ENCODE measurements around the gene MRPL12.

MRPL12 gene

DNA sequence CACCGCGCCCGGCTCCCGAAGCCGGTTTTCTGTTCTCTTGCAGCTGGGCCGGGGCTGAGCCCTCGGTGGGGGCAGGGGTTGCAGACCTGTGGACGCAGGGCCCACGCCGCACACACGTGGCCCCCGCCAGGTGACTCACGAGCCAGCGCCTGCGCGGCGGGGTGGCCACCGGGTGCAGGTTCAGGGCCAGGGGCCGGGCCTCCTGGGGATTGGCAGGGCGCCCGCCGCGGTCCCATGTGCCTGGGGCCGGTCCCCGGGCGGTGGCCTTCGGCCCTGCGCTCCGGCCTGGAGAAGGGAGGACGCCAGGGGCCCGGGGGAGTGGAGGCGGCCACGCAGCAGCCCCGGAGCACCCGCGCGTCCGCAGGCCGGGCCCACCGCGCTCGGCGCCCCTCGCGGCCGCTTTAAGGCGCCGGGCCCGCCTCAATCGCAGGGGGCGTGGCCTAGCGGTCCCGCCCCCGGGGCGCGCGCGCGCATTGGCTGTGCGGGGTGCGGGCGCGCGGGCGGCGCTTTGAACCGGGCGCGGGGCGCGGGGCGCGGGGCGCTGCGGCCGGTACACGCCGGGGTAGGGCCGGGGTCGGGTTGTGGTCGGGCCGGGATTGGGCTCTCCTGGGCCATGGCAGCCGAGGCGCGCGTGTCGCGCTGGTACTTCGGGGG, 8.8 kb downstream of the MRPL12 start, which contains the start of gene SLC25A10:
Gene SLC25A10, plus strand, starts transcription at position 471 of the 654 bp plus-strand sequence. Its CDS starts 143 bp downstream, at position 614.
- Histone ChIP-seq H4K91ac (ENCODE audit: low read length) (no peak within 1 kb of the TSS), H2BK5ac (ENCODE audit: low read depth, low read length, poor library complexity, severe bottlenecking) (no peak within 1 kb of the TSS), H3K9ac (ENCODE audit: low read length) (peak within 1 kb of the TSS; percentile 76), H3K4me1 (ENCODE audit: control insufficient read depth, insufficient read depth, low read depth, low read length) (peaks cover 33% of the 10 kb centered on the region), H2BK15ac (ENCODE audit: low read depth, poor library complexity, severe bottlenecking) (peak within 1 kb of the TSS; percentile 20), H3K9me3 (ENCODE audit: control insufficient read depth, low read length) (no peaks in the 10 kb centered on the region), H3K4ac (ENCODE audit: low read depth in 1 of 2, low read length in 2 of 2) (peak within 1 kb of the TSS in 1 of 2 experiments; percentile 55), H3K18ac (ENCODE audit: low read depth in 1 of 2, low read length in 2 of 2) (peak within 1 kb of the TSS in 1 of 2 experiments; percentile 72), H2AK5ac (ENCODE audit: low read length, severe bottlenecking) (peak within 1 kb of the TSS; percentile 2), H3K36me3 (ENCODE audit: control insufficient read depth in 1 of 2, insufficient read depth in 2 of 2, low read depth in 1 of 2, low read length in 2 of 2) (peaks cover 15 to 45% of the 10 kb centered on the region in 2 experiments), H3K27me3 (ENCODE audit: control insufficient read depth in 1 of 2, insufficient read depth in 1 of 2, low read length in 2 of 2) (no peaks in the 10 kb centered on the region), H3K23ac (ENCODE audit: low read length in 2 of 2) (peak within 1 kb of the TSS in 1 of 2 experiments; percentile 54), H2BK120ac (ENCODE audit: low read depth, low read length) (peak within 1 kb of the TSS; percentile 57), H2BK12ac (ENCODE audit: low read length in 2 of 2) (peak within 1 kb of the TSS in 1 of 2 experiments; percentile 61), H2AFZ (ENCODE audit: low read depth, low read length) (peak within 1 kb of the TSS; percentile 97), H3K27ac (ENCODE audit: low read length, poor library complexity, severe bottlenecking) (peak within 1 kb of the TSS; percentile 39), H3K4me3 (ENCODE audit: insufficient read depth in 1 of 2, low read depth in 1 of 2, low read length in 2 of 2) (peak within 1 kb of the TSS; percentile 77 to 80), H3K14ac (ENCODE audit: low read length in 2 of 2) (peak within 1 kb of the TSS in 1 of 2 experiments; percentile 64), H4K8ac (ENCODE audit: low read length) (peak within 1 kb of the TSS; percentile 29), H3K79me1 (replicated peaks; ENCODE audit: low read length, poor library complexity, severe bottlenecking) (peaks cover 24% of the 10 kb centered on the region), H3K4me2 (ENCODE audit: low read length, poor library complexity, severe bottlenecking) (peak within 1 kb of the TSS; percentile 88)
- peak; percentile 71 for DNase-seq
- WGBS, result 1% methylated on average over 41 of the region's 89 CpGs

DNA sequence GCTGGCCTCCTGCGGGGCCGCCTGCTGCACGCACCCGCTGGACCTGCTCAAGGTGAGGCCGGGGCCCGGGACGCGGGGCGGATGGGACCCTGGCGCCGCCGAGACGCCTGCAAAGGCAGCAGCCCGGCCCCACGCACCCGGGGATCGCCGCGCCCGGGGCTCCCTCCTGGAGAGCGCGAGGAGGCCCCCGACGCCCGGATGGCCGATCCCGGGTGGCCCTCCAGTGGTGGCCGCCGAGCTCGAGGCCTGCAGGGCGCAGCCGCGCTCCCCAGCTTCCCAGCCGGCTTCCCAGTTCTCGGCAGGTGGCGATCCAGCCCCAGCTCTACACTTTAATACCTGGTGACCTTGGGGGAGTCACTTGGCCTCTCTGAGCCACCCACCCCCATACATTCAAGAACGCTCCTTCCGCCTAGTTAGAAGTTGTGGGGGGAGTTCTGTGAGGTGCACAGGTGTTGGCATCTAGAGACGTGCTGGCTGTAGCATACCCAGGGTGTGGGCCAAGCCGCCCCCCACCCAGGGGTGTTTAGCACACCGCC, 9.4 kb downstream of the MRPL12 start:
- Histone ChIP-seq H3K18ac (ENCODE audit: low read depth in 1 of 2, low read length in 2 of 2) (peak overlapping the region in 1 of 2 experiments; percentile 72), H3K4me3 (ENCODE audit: insufficient read depth in 1 of 2, low read depth in 1 of 2, low read length in 2 of 2) (peak overlapping the region; percentile 77 to 80), H3K36me3 (ENCODE audit: control insufficient read depth in 1 of 2, insufficient read depth in 2 of 2, low read depth in 1 of 2, low read length in 2 of 2) (peaks cover 10 to 45% of the 10 kb centered on the region in 2 experiments)

DNA sequence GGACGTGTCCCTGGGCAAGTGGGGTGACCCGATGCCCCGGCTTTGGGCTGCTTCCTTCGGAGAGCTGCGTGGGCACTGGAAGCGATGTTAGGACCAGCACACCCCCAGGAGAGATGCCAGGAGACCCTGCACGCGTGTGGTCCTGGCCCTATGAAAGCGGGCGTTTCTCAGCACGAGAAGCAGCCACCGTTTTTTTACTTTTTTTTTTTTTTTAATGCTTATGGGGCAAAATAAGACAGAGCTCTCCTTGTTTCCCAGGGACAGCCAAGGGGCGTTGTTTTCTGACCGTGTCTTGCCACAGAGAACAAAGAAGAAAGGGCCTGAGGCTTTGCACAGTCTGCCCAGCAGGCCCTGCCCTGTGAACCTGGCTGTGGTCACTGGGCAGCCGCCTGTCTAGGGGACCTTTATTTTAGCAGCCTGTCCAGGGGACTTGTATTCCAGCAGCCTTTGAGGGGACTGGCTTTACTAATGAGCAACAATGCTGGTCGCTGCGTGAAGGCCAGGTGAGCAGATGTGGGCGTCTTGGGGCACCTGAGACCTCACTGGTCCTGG, 9.9 kb downstream of the MRPL12 start:
- peak overlapping the region; percentile 76 for H3K9ac ChIP-seq (ENCODE audit: low read length)
- H3K4me3 ChIP-seq (ENCODE audit: insufficient read depth in 1 of 2, low read depth in 1 of 2, low read length in 2 of 2), result peak overlapping the region in 1 of 2 experiments; percentile 80
- no peak overlapping the region for H2BK12ac ChIP-seq (ENCODE audit: low read length in 2 of 2)
- no peak overlapping the region for H2BK15ac ChIP-seq (ENCODE audit: low read depth, poor library complexity, severe bottlenecking)
- H4K8ac ChIP-seq (ENCODE audit: low read length), result no peak overlapping the region
- no peaks in the 10 kb centered on the region for H3K9me3 ChIP-seq (ENCODE audit: control insufficient read depth, low read length)
- H3K14ac ChIP-seq (ENCODE audit: low read length in 2 of 2), result no peak overlapping the region
- 61% methylated on average over 18 of the region's 18 CpGs for WGBS
- no peak overlapping the region for H2BK5ac ChIP-seq (ENCODE audit: low read depth, low read length, poor library complexity, severe bottlenecking)
- H3K4me2 ChIP-seq (ENCODE audit: low read length, poor library complexity, severe bottlenecking), result peak overlapping the region; percentile 88
- peaks cover 4 to 45% of the 10 kb centered on the region in 2 experiments for H3K36me3 ChIP-seq (ENCODE audit: control insufficient read depth in 1 of 2, insufficient read depth in 2 of 2, low read depth in 1 of 2, low read length in 2 of 2)
- H2BK120ac ChIP-seq (ENCODE audit: low read depth, low read length), result no peak overlapping the region
- peaks cover 33% of the 10 kb centered on the region for H3K4me1 ChIP-seq (ENCODE audit: control insufficient read depth, insufficient read depth, low read depth, low read length)
- no peak overlapping the region for H3K23ac ChIP-seq (ENCODE audit: low read length in 2 of 2)
- no peak overlapping the region for H2AFZ ChIP-seq (ENCODE audit: low read depth, low read length)
- no peak overlapping the region for H4K91ac ChIP-seq (ENCODE audit: low read length)
- H3K4ac ChIP-seq (ENCODE audit: low read depth in 1 of 2, low read length in 2 of 2), result no peak overlapping the region
- H3K27me3 ChIP-seq (ENCODE audit: control insufficient read depth in 1 of 2, insufficient read depth in 1 of 2, low read length in 2 of 2), result no peaks in the 10 kb centered on the region
- H2AK5ac ChIP-seq (ENCODE audit: low read length, severe bottlenecking), result no peak overlapping the region
- H3K27ac ChIP-seq (ENCODE audit: low read length, poor library complexity, severe bottlenecking), result no peak overlapping the region
- DNase-seq, result no peak
- H3K18ac ChIP-seq (ENCODE audit: low read depth in 1 of 2, low read length in 2 of 2), result no peak overlapping the region
- peaks cover 13% of the 10 kb centered on the region for H3K79me1 ChIP-seq (replicated peaks; ENCODE audit: low read length, poor library complexity, severe bottlenecking)

More for the DNA sequence above, 9.4 kb downstream of the MRPL12 start:
- Histone ChIP-seq H3K9me3 (ENCODE audit: control insufficient read depth, low read length) (no peaks in the 10 kb centered on the region), H4K91ac (ENCODE audit: low read length) (no peak overlapping the region), H2BK12ac (ENCODE audit: low read length in 2 of 2) (no peak overlapping the region), H3K9ac (ENCODE audit: low read length) (peak overlapping the region; percentile 76), H2BK15ac (ENCODE audit: low read depth, poor library complexity, severe bottlenecking) (no peak overlapping the region), H2BK120ac (ENCODE audit: low read depth, low read length) (no peak overlapping the region), H3K4me1 (ENCODE audit: control insufficient read depth, insufficient read depth, low read depth, low read length) (peaks cover 32% of the 10 kb centered on the region), H2AFZ (ENCODE audit: low read depth, low read length) (peak overlapping the region; percentile 97), H3K79me1 (replicated peaks; ENCODE audit: low read length, poor library complexity, severe bottlenecking) (peaks cover 18% of the 10 kb centered on the region), H4K8ac (ENCODE audit: low read length) (no peak overlapping the region), H3K14ac (ENCODE audit: low read length in 2 of 2) (peak overlapping the region in 1 of 2 experiments; percentile 64), H3K27ac (ENCODE audit: low read length, poor library complexity, severe bottlenecking) (no peak overlapping the region), H3K4ac (ENCODE audit: low read depth in 1 of 2, low read length in 2 of 2) (no peak overlapping the region), H3K23ac (ENCODE audit: low read length in 2 of 2) (peak overlapping the region in 1 of 2 experiments; percentile 54), H3K4me2 (ENCODE audit: low read length, poor library complexity, severe bottlenecking) (peak overlapping the region; percentile 88), H2BK5ac (ENCODE audit: low read depth, low read length, poor library complexity, severe bottlenecking) (no peak overlapping the region), H3K27me3 (ENCODE audit: control insufficient read depth in 1 of 2, insufficient read depth in 1 of 2, low read length in 2 of 2) (no peaks in the 10 kb centered on the region), H2AK5ac (ENCODE audit: low read length, severe bottlenecking) (no peak overlapping the region)
- DNase-seq, result peak; percentile 37
- WGBS, result 3% methylated on average over 34 of the region's 41 CpGs
